DOHH2 (cell line): ENCODE results near the gene GPX1.
A peak's percentile ranks its signal among the peaks of the same experiment; 100 is the strongest.

Source experiments
- H3F3A ChIP-seq: fragments of 200-600 bp; sonication (generic), shearing (Covaris generic); 2 replicates; pipeline ENCODE4 v1.6.0; 2016; ENCODE audit warnings: antibody characterized with exemption, mild to moderate bottlenecking; ENCODE audit not compliant: control insufficient read depth, insufficient read depth
- H3K27ac ChIP-seq: fragments of 200-600 bp; sonication (generic); 2 replicates; pipeline ENCODE4 v1.5.1; 2014; ENCODE audit warnings: low read depth, mild to moderate bottlenecking, low read length, moderate library complexity
- H3K27me3 ChIP-seq: fragments of 200-600 bp; sonication (generic); 2 replicates; pipeline ENCODE4 v1.6.1; 2014; ENCODE audit warnings: mild to moderate bottlenecking, low read length, mixed read lengths; ENCODE audit not compliant: control insufficient read depth
- H3K36me3 ChIP-seq: fragments of 200-600 bp; sonication (generic); 2 replicates; pipeline ENCODE4 v1.6.1; 2014; ENCODE audit warnings: mild to moderate bottlenecking, low read length, moderate library complexity, mixed read lengths; ENCODE audit not compliant: control insufficient read depth
- H3K4me1 ChIP-seq: fragments of 200-600 bp; sonication (generic); 2 replicates; pipeline ENCODE4 v1.6.1; 2014; ENCODE audit warnings: mild to moderate bottlenecking, low read length, mixed read lengths; ENCODE audit not compliant: control insufficient read depth
- H3K4me2 ChIP-seq: fragments of 200-600 bp; sonication (generic); 2 replicates; pipeline ENCODE4 v1.6.0; 2014; ENCODE audit warnings: mild to moderate bottlenecking, low read length, moderate library complexity
- H3K4me3 ChIP-seq: fragments of 200-600 bp; sonication (generic); 2 replicates; pipeline ENCODE4 v1.5.1; 2014; ENCODE audit warnings: mild to moderate bottlenecking, low read length, mixed read lengths
- H3K79me2 ChIP-seq: fragments of 200-600 bp; sonication (generic); 2 replicates; pipeline ENCODE4 v1.6.1; 2014; ENCODE audit warnings: mild to moderate bottlenecking, low read length, mixed read lengths; ENCODE audit not compliant: control insufficient read depth
- H3K9me2 ChIP-seq: fragments of 200-600 bp; sonication (generic); replicated peaks from 2 replicates; pipeline ENCODE4 v1.6.1; 2014; ENCODE audit warnings: mild to moderate bottlenecking, low read length, mixed read lengths; ENCODE audit not compliant: control insufficient read depth
- H3K9me3 ChIP-seq: fragments of 200-600 bp; sonication (generic); 2 replicates; pipeline ENCODE4 v1.6.1; 2014; ENCODE audit warnings: antibody characterized with exemption, low read length, mixed read lengths; ENCODE audit not compliant: control insufficient read depth, insufficient read depth
- H4K20me1 ChIP-seq: fragments of 200-600 bp; sonication (generic); 2 replicates; pipeline ENCODE4 v1.6.0; 2014; ENCODE audit warnings: low read depth, mild to moderate bottlenecking, antibody characterized with exemption, low read length, moderate library complexity; ENCODE audit not compliant: control insufficient read depth, insufficient read depth
- EZH2phosphoT487 ChIP-seq: fragments of 200-600 bp; sonication (generic); IDR thresholded peaks from 2 replicates; pipeline ENCODE4 v1.6.1; 2017; ENCODE audit warnings: borderline replicate concordance, mild to moderate bottlenecking, antibody characterized with exemption, low read length, moderate library complexity, mixed read lengths
- TF ChIP-seq, protein P1 (sequence below): fragments of 200-600 bp; sonication (generic); IDR thresholded peaks from one replicate; pipeline ENCODE4 v1.5.1; 2014; ENCODE audit warnings: antibody characterized with exemption, mild to moderate bottlenecking, low read depth, low read length; ENCODE audit not compliant: poor library complexity, severe bottlenecking

Gene GPX1

DNA sequence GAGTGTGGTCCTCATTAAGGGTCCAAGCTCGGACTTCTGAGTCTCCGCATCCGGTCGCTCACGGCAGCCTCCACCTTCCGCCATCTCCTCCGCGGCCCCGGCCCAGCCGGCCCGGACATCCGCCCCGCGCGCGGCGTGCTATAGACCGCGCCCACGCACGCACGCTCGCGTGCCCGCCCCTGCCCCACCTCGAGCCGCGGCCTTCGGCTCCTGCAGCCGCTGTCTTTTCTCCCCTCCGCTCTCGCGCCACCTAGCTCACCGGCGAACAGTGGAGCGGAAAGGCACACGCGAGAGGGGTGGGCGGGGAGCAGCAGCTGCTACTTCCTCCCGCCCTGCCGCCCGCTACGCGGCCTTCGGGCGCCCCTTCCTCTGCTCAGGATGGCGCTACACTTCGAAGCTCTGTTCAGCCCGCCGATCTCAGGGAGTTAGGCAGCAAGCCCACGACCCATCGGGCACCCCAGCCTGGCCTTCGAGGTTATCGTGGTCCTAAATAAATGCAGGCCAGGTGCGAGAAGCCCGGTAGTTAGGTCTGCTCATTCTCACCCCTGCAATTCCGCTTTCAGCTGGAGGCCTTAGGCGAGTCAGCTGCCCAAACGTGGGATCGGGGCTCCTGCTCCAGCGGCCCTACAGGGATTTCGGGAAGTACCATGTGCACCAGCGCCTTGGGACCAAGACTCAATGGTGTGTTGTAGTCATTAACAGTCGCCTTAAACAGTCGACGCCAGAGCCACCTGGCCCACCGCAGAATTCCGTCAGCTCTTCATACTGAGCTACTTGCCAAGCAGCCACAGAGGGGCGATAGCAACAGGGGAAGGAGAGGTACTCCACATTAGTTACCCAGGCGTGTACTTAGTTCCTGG, 18.0 kb downstream of the GPX1 start, which contains the start of gene USP4:
TSS of gene USP4 (minus strand) at position 113 of the 860 bp plus-strand sequence. CDS start at position 84, 29 bp downstream.
- H3K9me2 ChIP-seq: no peaks in the 10 kb centered on the region
- no peaks in the 10 kb centered on the region for H3K9me3 ChIP-seq
- peaks cover 51% of the 10 kb centered on the region for H3K79me2 ChIP-seq
- peaks cover 24% of the 10 kb centered on the region for H3K36me3 ChIP-seq
- H3K4me1 ChIP-seq: peaks cover 60% of the 10 kb centered on the region
- H4K20me1 ChIP-seq: no peaks in the 10 kb centered on the region
- peak within 1 kb of the TSS; percentile 98 for H3K4me3 ChIP-seq
- H3K27me3 ChIP-seq: no peaks in the 10 kb centered on the region
- H3F3A ChIP-seq: peaks cover 34% of the 10 kb centered on the region
- H3K4me2 ChIP-seq: peak within 1 kb of the TSS; percentile 97
- H3K27ac ChIP-seq: peak within 1 kb of the TSS; percentile 96
- TF ChIP-seq, protein P1, sequence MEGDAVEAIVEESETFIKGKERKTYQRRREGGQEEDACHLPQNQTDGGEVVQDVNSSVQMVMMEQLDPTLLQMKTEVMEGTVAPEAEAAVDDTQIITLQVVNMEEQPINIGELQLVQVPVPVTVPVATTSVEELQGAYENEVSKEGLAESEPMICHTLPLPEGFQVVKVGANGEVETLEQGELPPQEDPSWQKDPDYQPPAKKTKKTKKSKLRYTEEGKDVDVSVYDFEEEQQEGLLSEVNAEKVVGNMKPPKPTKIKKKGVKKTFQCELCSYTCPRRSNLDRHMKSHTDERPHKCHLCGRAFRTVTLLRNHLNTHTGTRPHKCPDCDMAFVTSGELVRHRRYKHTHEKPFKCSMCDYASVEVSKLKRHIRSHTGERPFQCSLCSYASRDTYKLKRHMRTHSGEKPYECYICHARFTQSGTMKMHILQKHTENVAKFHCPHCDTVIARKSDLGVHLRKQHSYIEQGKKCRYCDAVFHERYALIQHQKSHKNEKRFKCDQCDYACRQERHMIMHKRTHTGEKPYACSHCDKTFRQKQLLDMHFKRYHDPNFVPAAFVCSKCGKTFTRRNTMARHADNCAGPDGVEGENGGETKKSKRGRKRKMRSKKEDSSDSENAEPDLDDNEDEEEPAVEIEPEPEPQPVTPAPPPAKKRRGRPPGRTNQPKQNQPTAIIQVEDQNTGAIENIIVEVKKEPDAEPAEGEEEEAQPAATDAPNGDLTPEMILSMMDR: peak; percentile 72
- TF ChIP-seq EZH2phosphoT487: no peak

DNA sequence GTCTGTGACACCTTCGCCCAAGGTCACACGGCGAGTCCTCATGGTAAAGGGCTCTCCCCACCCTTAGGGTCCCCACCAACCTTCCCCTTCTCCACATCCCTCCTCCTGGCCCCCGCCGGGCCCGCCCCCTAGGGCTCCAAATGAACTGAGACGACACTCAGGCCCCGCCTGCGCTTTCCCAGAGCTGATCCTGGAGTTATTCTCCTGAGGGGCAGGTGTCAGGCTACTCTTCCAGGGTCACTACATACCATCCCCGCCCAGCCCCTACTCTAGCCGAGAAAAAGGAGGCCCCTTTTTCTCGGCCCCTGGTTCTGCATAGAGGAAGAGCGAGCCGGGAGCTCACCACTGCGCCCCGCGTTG, 18.6 kb downstream of the GPX1 start:
- Histone ChIP-seq H3K27me3 (no peaks in the 10 kb centered on the region), H3K79me2 (peaks cover 52% of the 10 kb centered on the region), H3K4me1 (peaks cover 54% of the 10 kb centered on the region), H3K9me3 (no peaks in the 10 kb centered on the region), H3K4me2 (peak overlapping the region; percentile 97), H4K20me1 (no peaks in the 10 kb centered on the region), H3K9me2 (no peaks in the 10 kb centered on the region), H3K4me3 (peak overlapping the region; percentile 98), H3K36me3 (peaks cover 30% of the 10 kb centered on the region), H3K27ac (peak overlapping the region; percentile 96), H3F3A (peaks cover 28% of the 10 kb centered on the region)
- TF ChIP-seq, protein P1: no peak
- TF ChIP-seq EZH2phosphoT487: no peak

DNA sequence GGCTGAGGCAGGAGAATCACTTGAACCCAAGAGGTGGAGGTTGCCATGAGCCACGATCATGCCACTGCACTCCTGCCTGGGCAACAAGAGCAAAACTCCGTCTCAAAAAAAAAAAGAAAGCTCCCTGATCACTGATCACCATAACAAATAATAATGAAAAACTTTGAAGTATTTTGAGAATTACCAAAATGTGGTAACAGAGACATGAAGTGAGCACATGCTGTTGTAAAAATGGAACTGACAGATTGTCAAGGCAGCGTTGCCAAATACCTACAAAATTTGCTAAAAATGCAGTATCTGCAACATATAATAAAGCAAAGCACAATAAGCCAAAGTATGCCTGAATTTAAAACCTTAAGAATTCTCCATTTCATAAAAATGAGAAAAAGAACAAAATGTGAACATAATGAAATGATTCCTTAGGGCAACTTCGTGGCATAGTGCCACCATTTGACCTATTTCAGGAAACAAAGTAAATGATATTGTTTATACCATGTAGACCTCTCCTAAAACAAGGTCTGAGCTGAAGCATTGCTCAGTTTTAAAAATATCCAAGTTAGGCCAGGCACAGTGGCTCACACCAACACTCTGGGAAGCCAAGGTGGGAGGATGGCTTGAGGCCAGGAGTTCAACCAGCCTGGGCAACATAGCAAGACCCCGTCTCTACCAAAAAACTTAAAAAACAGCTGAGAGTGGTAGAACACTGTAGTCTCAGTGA, 24.1 kb downstream of the GPX1 start:
- no peak overlapping the region for H3K4me3 ChIP-seq
- H3K27me3 ChIP-seq: no peaks in the 10 kb centered on the region
- H4K20me1 ChIP-seq: no peaks in the 10 kb centered on the region
- no peak overlapping the region for H3K27ac ChIP-seq
- H3K9me3 ChIP-seq: no peaks in the 10 kb centered on the region
- H3F3A ChIP-seq: peaks cover under 1% of the 10 kb centered on the region; the same call in 1 of the 2 replicates
- H3K9me2 ChIP-seq: no peaks in the 10 kb centered on the region
- no peak overlapping the region for H3K4me2 ChIP-seq
- H3K36me3 ChIP-seq: peaks cover 67% of the 10 kb centered on the region
- TF ChIP-seq EZH2phosphoT487: no peak
- TF ChIP-seq, protein P1: no peak
- H3K4me1 ChIP-seq: peaks cover 7% of the 10 kb centered on the region
- peaks cover 40% of the 10 kb centered on the region for H3K79me2 ChIP-seq
